Liver (tissue), 9 donors: Measurements from ENCODE around the gene TNIP1. TPM values are rescaled to one million over a fixed set of nuclear protein-coding genes. Genes with fewer than 3 reads are reported as not detected.

ENCODE experiments used
- DNase-seq: peaks from one replicate; pipeline ENCODE4 v3.0.0-alpha.2; 2017; ENCODE audit warnings: low spot score
- H3K27ac ChIP-seq, 2 donors: one replicate each; pipeline ENCODE4 v1.7.0; 2013; ENCODE audit warnings: inconsistent platforms in 2 of 2, low read length in 2 of 2, control low read depth in 1 of 2, low read depth in 1 of 2, mild to moderate bottlenecking in 1 of 2
- H3K27me3 ChIP-seq, 4 donors: one replicate each; pipeline versions ENCODE4 v1.6.1 to v1.7.0; 2013; ENCODE audit warnings: low read length in 3 of 4, inconsistent platforms in 1 of 4, mild to moderate bottlenecking in 1 of 4, moderate library complexity in 1 of 4; ENCODE audit not compliant: control insufficient read depth in 4 of 4, insufficient read depth in 4 of 4
- H3K36me3 ChIP-seq, 4 donors: one replicate each; pipeline versions ENCODE4 v1.6.1 to v1.7.0; 2013; ENCODE audit warnings: low read length in 3 of 4, mild to moderate bottlenecking in 3 of 4, low read depth in 1 of 4, moderate library complexity in 1 of 4; ENCODE audit not compliant: control insufficient read depth in 4 of 4, insufficient read depth in 3 of 4
- H3K4me1 ChIP-seq, 4 donors: one replicate each; pipeline versions ENCODE4 v1.6.1 to v1.7.0; 2013; ENCODE audit warnings: low read length in 3 of 4, mild to moderate bottlenecking in 3 of 4, moderate library complexity in 1 of 4; ENCODE audit not compliant: control insufficient read depth in 4 of 4, insufficient read depth in 4 of 4
- H3K4me3 ChIP-seq, 3 donors: one replicate each; pipeline versions ENCODE4 v1.6.1 to v1.7.0; 2013; ENCODE audit warnings: low read length in 3 of 3, control low read depth in 1 of 3, low read depth in 1 of 3, mild to moderate bottlenecking in 1 of 3
- H3K9ac ChIP-seq, 2 donors: one replicate each; pipeline ENCODE4 v1.7.0; 2013; ENCODE audit warnings: low read length in 2 of 2, mild to moderate bottlenecking in 2 of 2, moderate library complexity in 2 of 2, control low read depth in 1 of 2, low read depth in 1 of 2
- H3K9me3 ChIP-seq, 4 donors: one replicate each; pipeline versions ENCODE4 v1.6.1 to v1.7.0; 2013; ENCODE audit warnings: low read length in 3 of 4; ENCODE audit not compliant: control insufficient read depth in 4 of 4
- ATF3 ChIP-seq: IDR thresholded peaks from 2 replicates; pipeline ENCODE4 v1.6.1; 2016; ENCODE audit warnings: antibody characterized with exemption
- CTCF ChIP-seq: fragments of 150-350 bp; IDR thresholded peaks from 2 replicates; pipeline ENCODE4 v1.5.1; 2017; ENCODE audit warnings: improper control_type of control experiment, low read depth, low read length; ENCODE audit not compliant: missing input control
- EGR1 ChIP-seq, 2 donors: IDR thresholded peaks; 2 replicates each; pipeline ENCODE4 v1.6.1; 2016 to 2018; ENCODE audit warnings: antibody characterized with exemption in 2 of 2, low read depth in 2 of 2
- FOXA1 ChIP-seq: IDR thresholded peaks from 2 replicates; pipeline ENCODE4 v1.6.1; 2016; ENCODE audit warnings: antibody characterized with exemption
- FOXA2 ChIP-seq: IDR thresholded peaks from 2 replicates; pipeline ENCODE4 v1.6.1; 2016; ENCODE audit warnings: antibody characterized with exemption
- GABPA ChIP-seq, 2 donors: IDR thresholded peaks in 1 of 2; conservative IDR thresholded peaks in 1 of 2; 2 replicates each; pipeline ENCODE4 v1.6.1; 2016; ENCODE audit warnings: antibody characterized with exemption in 2 of 2, mild to moderate bottlenecking in 1 of 2, moderate library complexity in 1 of 2
- HNF4A ChIP-seq, 2 donors: conservative IDR thresholded peaks; 2 replicates each; pipeline ENCODE4 v1.6.1; 2016; ENCODE audit warnings: antibody characterized with exemption in 2 of 2, mild to moderate bottlenecking in 2 of 2
- HNF4G ChIP-seq: IDR thresholded peaks from 2 replicates; pipeline ENCODE4 v1.6.1; 2016; ENCODE audit warnings: antibody characterized with exemption
- JUND ChIP-seq, 2 donors: IDR thresholded peaks; 2 replicates each; pipeline ENCODE4 v1.6.1; 2016; ENCODE audit warnings: antibody characterized with exemption in 2 of 2
- MAX ChIP-seq: IDR thresholded peaks from 2 replicates; pipeline ENCODE4 v1.6.1; 2016; ENCODE audit warnings: antibody characterized with exemption
- NR2F2 ChIP-seq: IDR thresholded peaks from 2 replicates; pipeline ENCODE4 v1.6.1; 2016; ENCODE audit warnings: antibody characterized with exemption
- REST ChIP-seq: IDR thresholded peaks from 2 replicates; pipeline ENCODE4 v1.6.1; 2016; ENCODE audit warnings: antibody characterized with exemption, mild to moderate bottlenecking
- RXRA ChIP-seq, 2 donors: IDR thresholded peaks; 2 replicates each; pipeline ENCODE4 v1.6.1; 2017 to 2018; ENCODE audit warnings: antibody characterized with exemption in 2 of 2, mild to moderate bottlenecking in 1 of 2
- TAF1 ChIP-seq: conservative IDR thresholded peaks from 2 replicates; pipeline ENCODE4 v1.6.1; 2016; ENCODE audit warnings: antibody characterized with exemption, mild to moderate bottlenecking
- ZBTB33 ChIP-seq: IDR thresholded peaks from 2 replicates; pipeline ENCODE4 v1.6.1; 2016; ENCODE audit warnings: antibody characterized with exemption
- WGBS: extraction: QIAGEN DNeasy Blood & Tissue Kit; methylation state at CpG from one replicate; pipeline ENCODE4 v1.1.7; 2013; 5-methylcytosine and 5-hydroxymethylcytosine counted together
- polyA plus RNA-seq, 2 donors: library from polyadenylated mRNA; stranded (reverse) in 1 of 2; unstranded in 1 of 2; fragments of 200-250 nt in 1 of 2; fragments of >200 nt in 1 of 2; fragmentation: Nextera tagmentation in 1 of 2; extraction: Ambion mirVana in 1 of 2; gene quantifications; one replicate each; pipeline versions ENCODE4 v1.2.1 to v1.2.3, GENCODE V29; 2013 to 2015
- total RNA-seq, 2 donors: library from RNA; depleted of rRNA; stranded (reverse); fragments of >200 nt; gene quantifications; one replicate each; pipeline ENCODE4 v1.2.3, GENCODE V29; 2014
- donor health status: healthy.
- donor health status: healthy.
- donor health status: healthy.
- donor health status: healthy.
- donor health status: healthy.

TNIP1 gene
- total and polyA plus RNA-seq, 4 donors = 33.2 to 101 (median 48.0) TPM

- Histone ChIP-seq H3K9me3 (no peaks in the 10 kb centered on the region), H3K9ac (no peak overlapping the region), H3K27ac (no peak overlapping the region), H3K4me1 (peaks cover 0 to 3% (median 0%) of the 10 kb centered on the region in 4 donors), H3K36me3 (peaks cover 28 to 89% (median 60%) of the 10 kb centered on the region in 4 donors), H3K4me3 (no peak overlapping the region), H3K27me3 (no peaks in the 10 kb centered on the region)
- no peak for TF ChIP-seq JUND (IDR thresholded peaks at IDR 0.05)
- TF ChIP-seq HNF4A (conservative IDR thresholded peaks at IDR 0.05) = no peak
- no peak for TF ChIP-seq ATF3
- no peak for TF ChIP-seq HNF4G
- TF ChIP-seq GABPA (IDR thresholded peaks at IDR 0.05 in 1 of 2, conservative IDR thresholded peaks at IDR 0.05 in 1 of 2) = no peak
- TF ChIP-seq EGR1 (IDR thresholded peaks at IDR 0.05; ENCODE audit: low read depth in 2 of 2) = no peak
- TF ChIP-seq REST = no peak
- TF ChIP-seq FOXA2 = no peak
- no peak for TF ChIP-seq TAF1
- no peak for TF ChIP-seq FOXA1
- TF ChIP-seq MAX = no peak
- TF ChIP-seq RXRA (IDR thresholded peaks at IDR 0.05) = no peak
- TF ChIP-seq CTCF = no peak
- no peak for TF ChIP-seq NR2F2
- TF ChIP-seq ZBTB33 = no peak
- no peak for DNase-seq
- WGBS = 93% methylated on average over 11 of the region's 11 CpGs
Observed at GRCh38 chr5:151031554-151031953, 49.3 kb downstream of the TNIP1 start.

GRCh38 chr5:151030379-151030778 lies 50.5 kb downstream of the TNIP1 start:
- Histone ChIP-seq H3K36me3 (peaks cover 29 to 84% (median 57%) of the 10 kb centered on the region in 4 donors), H3K4me3 (no peak overlapping the region), H3K27ac (peak overlapping the region; percentile 40 to 48), H3K4me1 (peaks cover 0 to 14% (median 0%) of the 10 kb centered on the region in 4 donors), H3K9ac (no peak overlapping the region), H3K9me3 (no peaks in the 10 kb centered on the region), H3K27me3 (no peaks in the 10 kb centered on the region)
- peak; percentile 32 for TF ChIP-seq NR2F2
- TF ChIP-seq HNF4A (conservative IDR thresholded peaks at IDR 0.05) = no peak
- 64% methylated on average over 4 of the region's 4 CpGs for WGBS
- no peak for DNase-seq
